Measurements from ENCODE around the gene RSAD1.

RSAD1 gene

DNA sequence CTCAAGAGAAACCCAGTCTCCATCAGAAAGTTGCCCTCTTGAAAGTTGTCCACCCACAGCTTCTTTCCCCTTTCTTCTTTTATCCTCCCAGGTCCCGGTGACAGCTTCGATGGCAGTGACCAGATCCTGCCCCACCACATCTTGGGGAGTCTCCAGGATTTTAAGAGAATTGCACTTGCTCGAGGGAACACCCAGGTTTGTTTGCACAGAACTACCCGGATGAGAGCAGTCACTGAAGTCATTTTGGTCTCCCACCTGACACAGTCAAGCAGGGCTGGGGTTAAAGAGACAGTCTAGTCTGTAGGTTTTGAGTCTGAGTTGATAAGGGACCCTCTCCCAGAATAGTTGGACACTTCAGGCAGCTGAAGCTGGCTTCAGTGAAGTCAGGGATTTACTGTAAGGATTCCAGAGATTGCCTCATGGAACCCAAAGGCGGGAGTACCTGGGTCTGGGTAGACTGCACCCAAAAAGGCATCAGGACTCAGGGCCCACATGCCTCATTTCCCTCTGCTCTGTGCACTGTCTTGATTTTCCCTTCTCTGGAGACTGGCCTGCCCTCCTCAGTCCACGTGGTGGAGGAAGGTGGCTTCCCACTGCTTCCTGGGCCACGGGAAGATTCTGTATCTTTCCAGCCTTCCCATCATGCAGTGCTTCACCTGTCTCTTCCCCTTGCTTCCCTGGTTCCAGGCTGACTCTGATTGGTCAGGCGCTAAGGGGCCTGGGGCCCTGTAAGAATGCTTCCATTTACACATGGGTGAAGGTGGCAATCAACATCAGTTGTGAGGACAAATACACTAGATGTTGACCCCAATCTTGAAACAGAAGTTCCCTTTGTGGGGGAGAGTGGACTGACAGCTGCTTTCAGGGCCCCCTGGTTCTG, 39.1 kb downstream of the RSAD1 start:
- Histone ChIP-seq H3K4me3 (ENCODE audit: low read length) (no peak overlapping the region), H3K27ac (ENCODE audit: low read length) (no peak overlapping the region)

DNA sequence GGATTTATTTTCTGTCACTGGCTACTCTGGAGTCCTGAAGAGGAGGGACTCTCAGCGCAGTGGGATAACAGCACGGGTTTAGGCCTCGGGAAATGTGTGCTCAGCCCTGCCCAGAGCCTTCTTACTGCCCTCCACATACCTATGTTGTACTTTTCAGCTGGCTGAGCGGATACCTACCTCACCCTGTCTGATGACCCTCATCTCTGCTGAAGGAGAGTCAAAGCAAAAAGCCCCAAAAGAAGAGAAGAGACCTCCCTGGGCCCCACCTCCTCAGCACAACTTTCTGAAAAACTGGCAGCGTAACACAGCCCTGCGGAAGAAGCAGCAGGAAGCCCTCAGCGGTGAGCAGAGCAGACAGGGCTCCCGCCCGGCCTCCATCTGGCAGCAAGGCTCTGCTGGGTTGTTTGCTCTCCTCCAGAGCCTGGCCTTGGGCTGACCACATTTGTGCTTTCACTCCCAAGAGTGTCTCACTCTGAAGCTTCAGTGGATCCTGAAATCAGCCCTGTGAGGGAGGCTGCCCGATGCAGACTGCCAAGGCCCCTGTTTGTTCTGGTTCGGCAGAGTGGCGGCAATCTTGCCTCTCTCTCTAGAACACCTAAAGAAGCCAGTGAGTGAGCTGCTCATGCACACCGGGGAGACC, 39.8 kb downstream of the RSAD1 start:
- no peaks in the 10 kb centered on the region for H3K9me3 ChIP-seq (ENCODE audit: insufficient read depth, low read depth, low read length)
- H3K36me3 ChIP-seq (ENCODE audit: insufficient read depth, low read depth, low read length) = no peaks in the 10 kb centered on the region
- H3K27ac ChIP-seq (ENCODE audit: low read length) = no peak overlapping the region
- H3K4me3 ChIP-seq (ENCODE audit: low read length) = no peak overlapping the region
- 0 out of 2 replicates have a peak, but pooled peaks cover 3% of the 10 kb centered on the region for H3K4me1 ChIP-seq (ENCODE audit: insufficient read depth, low read length)
- H3K9ac ChIP-seq (ENCODE audit: low read depth, low read length) = no peak overlapping the region
- no peaks in the 10 kb centered on the region for H3K27me3 ChIP-seq (ENCODE audit: insufficient read depth, low read length)

More for the DNA sequence above, 39.1 kb downstream of the RSAD1 start:
- H3K9me3 ChIP-seq (ENCODE audit: insufficient read depth, low read depth, low read length) = no peaks in the 10 kb centered on the region
- no peaks in the 10 kb centered on the region for H3K36me3 ChIP-seq (ENCODE audit: insufficient read depth, low read depth, low read length)
- no peaks in the 10 kb centered on the region for H3K27me3 ChIP-seq (ENCODE audit: insufficient read depth, low read length)
- H3K9ac ChIP-seq (ENCODE audit: low read depth, low read length) = no peak overlapping the region
- H3K4me1 ChIP-seq (ENCODE audit: insufficient read depth, low read length) = 0 out of 2 replicates have a peak, but pooled peaks cover 3% of the 10 kb centered on the region

DNA sequence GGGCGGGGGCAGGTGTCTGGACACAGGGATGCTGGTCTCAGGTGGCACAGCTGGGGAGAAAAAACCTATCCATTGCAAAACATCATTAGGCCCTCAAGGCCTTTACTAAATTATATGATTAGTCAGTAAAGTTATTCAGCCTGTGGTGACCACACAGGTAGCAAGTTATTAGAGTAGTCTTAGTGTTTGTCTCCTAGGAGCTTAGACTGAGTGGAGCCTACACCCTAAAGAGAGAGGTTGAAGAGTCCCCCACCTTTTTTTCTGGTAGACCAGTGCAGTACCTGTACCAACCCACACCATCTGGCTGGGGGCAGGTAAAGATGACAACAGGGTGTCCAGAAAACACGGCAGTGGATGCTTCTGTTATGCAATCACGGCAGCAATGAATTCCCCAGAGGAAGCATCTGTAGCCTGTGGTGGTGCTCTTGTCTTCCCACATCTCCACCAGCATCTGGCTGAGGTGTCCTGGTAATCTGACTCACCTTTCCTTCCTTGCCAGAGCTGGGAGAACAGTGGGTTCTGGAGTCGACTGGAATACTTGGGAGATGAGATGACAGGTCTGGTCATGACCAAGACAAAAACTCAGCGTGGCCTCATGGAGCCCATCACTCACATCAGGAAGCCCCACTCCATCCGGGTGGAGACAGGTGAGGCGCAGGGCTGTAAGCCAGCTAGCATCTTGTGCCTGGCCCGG, 40.6 kb downstream of the RSAD1 start:
- H3K36me3 ChIP-seq (ENCODE audit: insufficient read depth, low read depth, low read length) = no peaks in the 10 kb centered on the region
- no peak overlapping the region for H3K27ac ChIP-seq (ENCODE audit: low read length)
- H3K9me3 ChIP-seq (ENCODE audit: insufficient read depth, low read depth, low read length) = no peaks in the 10 kb centered on the region
- no peak overlapping the region for H3K9ac ChIP-seq (ENCODE audit: low read depth, low read length)
- H3K27me3 ChIP-seq (ENCODE audit: insufficient read depth, low read length) = no peaks in the 10 kb centered on the region
- H3K4me1 ChIP-seq (ENCODE audit: insufficient read depth, low read length) = 0 out of 2 replicates have a peak, but pooled peaks cover 3% of the 10 kb centered on the region
- H3K4me3 ChIP-seq (ENCODE audit: low read length) = no peak overlapping the region

DNA sequence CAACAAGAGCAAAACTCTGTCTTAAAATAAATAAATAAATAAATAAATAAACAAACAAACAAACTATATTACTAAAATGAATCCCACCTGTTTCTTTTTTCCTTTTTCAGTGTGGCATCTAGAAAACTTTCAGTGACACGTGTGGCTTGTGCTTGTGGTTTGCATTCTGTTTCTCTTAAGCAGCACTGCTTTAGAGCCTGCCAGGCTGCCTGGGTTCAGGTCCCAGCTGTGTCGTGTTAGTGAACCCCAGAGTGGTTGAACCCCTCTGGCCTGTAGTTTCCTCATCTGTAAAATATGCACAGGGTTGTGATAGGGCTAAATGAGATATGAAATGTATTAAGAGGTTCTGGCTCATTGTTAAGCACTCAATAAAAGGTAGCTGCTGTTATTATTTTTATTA, 41.8 kb downstream of the RSAD1 start:
- Histone ChIP-seq H3K36me3 (ENCODE audit: insufficient read depth, low read depth, low read length) (no peaks in the 10 kb centered on the region), H3K4me1 (ENCODE audit: insufficient read depth, low read length) (no peaks in the 10 kb centered on the region), H3K27ac (ENCODE audit: low read length) (no peak overlapping the region), H3K27me3 (ENCODE audit: insufficient read depth, low read length) (no peaks in the 10 kb centered on the region), H3K4me3 (ENCODE audit: low read length) (no peak overlapping the region), H3K9me3 (ENCODE audit: insufficient read depth, low read depth, low read length) (no peaks in the 10 kb centered on the region), H3K9ac (ENCODE audit: low read depth, low read length) (no peak overlapping the region)

- Histone ChIP-seq H3K4me3 (ENCODE audit: low read length) (no peak overlapping the region), H3K27me3 (ENCODE audit: insufficient read depth, low read length) (no peaks in the 10 kb centered on the region), H3K9me3 (ENCODE audit: insufficient read depth, low read depth, low read length) (no peaks in the 10 kb centered on the region), H3K36me3 (ENCODE audit: insufficient read depth, low read depth, low read length) (no peaks in the 10 kb centered on the region), H3K4me1 (ENCODE audit: insufficient read depth, low read length) (no peaks in the 10 kb centered on the region), H3K9ac (ENCODE audit: low read depth, low read length) (no peak overlapping the region), H3K27ac (ENCODE audit: low read length) (no peak overlapping the region)
These were observed 42.9 kb downstream of the RSAD1 start for GRCh38 chr17:50521514-50521913.

- no peak overlapping the region for H3K9ac ChIP-seq (ENCODE audit: low read depth, low read length)
- no peak overlapping the region for H3K4me3 ChIP-seq (ENCODE audit: low read length)
- no peaks in the 10 kb centered on the region for H3K27me3 ChIP-seq (ENCODE audit: insufficient read depth, low read length)
- no peaks in the 10 kb centered on the region for H3K9me3 ChIP-seq (ENCODE audit: insufficient read depth, low read depth, low read length)
- H3K27ac ChIP-seq (ENCODE audit: low read length) = no peak overlapping the region
- H3K4me1 ChIP-seq (ENCODE audit: insufficient read depth, low read length) = no peaks in the 10 kb centered on the region; the same call in 1 of the 2 replicates
- no peaks in the 10 kb centered on the region for H3K36me3 ChIP-seq (ENCODE audit: insufficient read depth, low read depth, low read length)
These were observed 44.1 kb downstream of the RSAD1 start for GRCh38 chr17:50522766-50523165.

DNA sequence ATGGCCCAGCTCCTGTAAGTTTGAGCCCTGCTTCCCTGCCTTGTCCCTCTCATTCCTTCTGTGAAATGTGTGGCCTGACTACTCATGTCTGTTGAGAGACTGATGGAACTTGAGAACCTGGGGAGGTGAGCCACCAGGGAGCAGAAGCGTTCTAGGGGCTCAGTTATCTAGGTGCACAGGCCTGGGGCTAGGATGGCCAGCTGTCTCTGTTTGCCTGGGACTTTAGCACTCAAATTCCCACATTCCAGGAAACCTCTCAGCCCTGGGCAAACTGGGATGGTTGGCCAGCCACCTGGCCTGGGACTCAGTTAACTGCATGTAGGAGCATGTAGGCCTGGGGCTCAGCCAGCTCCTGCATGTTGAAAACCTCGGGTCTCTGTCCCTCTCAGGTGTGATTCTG, 44.5 kb downstream of the RSAD1 start:
- H3K9ac ChIP-seq (ENCODE audit: low read depth, low read length) = no peak overlapping the region
- no peak overlapping the region for H3K4me3 ChIP-seq (ENCODE audit: low read length)
- no peaks in the 10 kb centered on the region; the same call in 1 of the 2 replicates for H3K4me1 ChIP-seq (ENCODE audit: insufficient read depth, low read length)
- H3K27me3 ChIP-seq (ENCODE audit: insufficient read depth, low read length) = no peaks in the 10 kb centered on the region
- no peaks in the 10 kb centered on the region for H3K36me3 ChIP-seq (ENCODE audit: insufficient read depth, low read depth, low read length)
- H3K27ac ChIP-seq (ENCODE audit: low read length) = no peak overlapping the region
- no peaks in the 10 kb centered on the region for H3K9me3 ChIP-seq (ENCODE audit: insufficient read depth, low read depth, low read length)

DNA sequence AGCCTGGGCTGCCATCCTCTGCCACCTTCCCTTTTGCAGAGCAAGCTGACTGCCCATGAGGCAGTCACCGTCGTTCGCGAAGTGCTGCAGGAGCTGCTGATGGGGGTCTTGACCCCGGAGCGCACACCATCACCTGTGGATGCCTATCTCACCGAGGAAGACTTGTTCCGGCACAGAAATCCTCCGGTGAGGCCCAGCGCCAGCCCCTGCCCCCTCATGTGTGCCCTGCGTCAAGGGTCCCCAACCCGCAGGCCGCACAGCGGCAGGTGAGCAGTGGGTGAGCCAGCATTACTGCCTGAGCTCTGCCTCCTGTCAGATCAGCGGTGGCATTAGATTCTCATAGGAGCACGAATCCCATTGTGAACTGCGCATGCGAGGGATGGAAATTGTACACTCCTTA, 46.2 kb downstream of the RSAD1 start:
- Histone ChIP-seq H3K4me3 (ENCODE audit: low read length) (no peak overlapping the region), H3K9me3 (ENCODE audit: insufficient read depth, low read depth, low read length) (no peaks in the 10 kb centered on the region), H3K27ac (ENCODE audit: low read length) (no peak overlapping the region), H3K36me3 (ENCODE audit: insufficient read depth, low read depth, low read length) (no peaks in the 10 kb centered on the region), H3K27me3 (ENCODE audit: insufficient read depth, low read length) (no peaks in the 10 kb centered on the region), H3K4me1 (ENCODE audit: insufficient read depth, low read length) (no peaks in the 10 kb centered on the region; the same call in 1 of the 2 replicates), H3K9ac (ENCODE audit: low read depth, low read length) (no peak overlapping the region)

GRCh38 chr17:50527155-50527762, 48.6 kb downstream of the RSAD1 start:
- no peak overlapping the region for H3K9ac ChIP-seq (ENCODE audit: low read depth, low read length)
- H3K4me1 ChIP-seq (ENCODE audit: insufficient read depth, low read length) = peaks cover 7% of the 10 kb centered on the region; the same call in 1 of the 2 replicates
- no peaks in the 10 kb centered on the region for H3K9me3 ChIP-seq (ENCODE audit: insufficient read depth, low read depth, low read length)
- H3K4me3 ChIP-seq (ENCODE audit: low read length) = no peak overlapping the region
- peaks cover 13% of the 10 kb centered on the region for H3K27me3 ChIP-seq (ENCODE audit: insufficient read depth, low read length)
- no peak overlapping the region for H3K27ac ChIP-seq (ENCODE audit: low read length)
- H3K36me3 ChIP-seq (ENCODE audit: insufficient read depth, low read depth, low read length) = no peaks in the 10 kb centered on the region

- no peak overlapping the region for H3K27ac ChIP-seq (ENCODE audit: low read length)
These were observed 49.4 kb downstream of the RSAD1 start for GRCh38 chr17:50527949-50528474.

GRCh38 chr17:50529849-50530248, 51.2 kb downstream of the RSAD1 start:
- peaks cover 10% of the 10 kb centered on the region; the same call in 1 of the 2 replicates for H3K4me1 ChIP-seq (ENCODE audit: insufficient read depth, low read length)
- H3K36me3 ChIP-seq (ENCODE audit: insufficient read depth, low read depth, low read length) = no peaks in the 10 kb centered on the region
- no peak overlapping the region for H3K4me3 ChIP-seq (ENCODE audit: low read length)
- no peak overlapping the region for H3K9ac ChIP-seq (ENCODE audit: low read depth, low read length)
- no peak overlapping the region for H3K27ac ChIP-seq (ENCODE audit: low read length)
- no peaks in the 10 kb centered on the region for H3K9me3 ChIP-seq (ENCODE audit: insufficient read depth, low read depth, low read length)
- H3K27me3 ChIP-seq (ENCODE audit: insufficient read depth, low read length) = peaks cover 39% of the 10 kb centered on the region

More at GRCh38 chr17:50527949-50528474, 49.4 kb downstream of the RSAD1 start:
- Histone ChIP-seq H3K9me3 (ENCODE audit: insufficient read depth, low read depth, low read length) (no peaks in the 10 kb centered on the region), H3K36me3 (ENCODE audit: insufficient read depth, low read depth, low read length) (no peaks in the 10 kb centered on the region), H3K4me1 (ENCODE audit: insufficient read depth, low read length) (peaks cover 8% of the 10 kb centered on the region; the same call in 1 of the 2 replicates), H3K9ac (ENCODE audit: low read depth, low read length) (no peak overlapping the region), H3K4me3 (ENCODE audit: low read length) (no peak overlapping the region), H3K27me3 (ENCODE audit: insufficient read depth, low read length) (peaks cover 21% of the 10 kb centered on the region)
